Transverse colon (tissue), 4 donors: ENCODE measurements around the gene CMTM7. TPM values are rescaled to one million over a fixed set of nuclear protein-coding genes. Genes with fewer than 3 reads are reported as not detected.
A peak's percentile ranks its signal among the peaks of the same experiment; 100 is the strongest.

ENCODE experiments used
- DNase-seq: peaks from one replicate; pipeline ENCODE4 v3.0.0-alpha.2; 2019
- H3K27ac ChIP-seq, 4 donors: fragments of 200-600 bp; sonication (generic); 2 replicates each; pipeline ENCODE4 v1.5.1; 2016 to 2018; ENCODE audit warnings: inconsistent platforms in 4 of 4
- H3K27me3 ChIP-seq: fragments of 200-600 bp; sonication (generic); 2 replicates; pipeline ENCODE4 v1.5.1; 2017; ENCODE audit warnings: inconsistent platforms
- H3K36me3 ChIP-seq, 4 donors: fragments of 200-600 bp; sonication (generic); 2 replicates each; pipeline ENCODE4 v1.5.1; 2017 to 2019; ENCODE audit warnings: inconsistent platforms in 4 of 4
- H3K4me1 ChIP-seq, 4 donors: fragments of 200-600 bp; sonication (generic); 2 replicates each; pipeline ENCODE4 v1.5.1; 2017 to 2020; ENCODE audit warnings: inconsistent platforms in 4 of 4
- H3K4me3 ChIP-seq, 4 donors: fragments of 200-600 bp; sonication (generic); 1 replicate in 1 of 4; 2 replicates in 3 of 4; pipeline versions ENCODE4 v1.5.1 to v1.6.1; 2017 to 2019; ENCODE audit warnings: inconsistent platforms in 4 of 4
- H3K9me3 ChIP-seq, 2 donors: fragments of 200-600 bp; sonication (generic); 2 replicates each; pipeline ENCODE4 v1.5.1; 2017 to 2019; ENCODE audit warnings: inconsistent platforms in 2 of 2
- CTCF ChIP-seq, 5 experiments: fragments of 200-600 bp in 3 of 5; fragments of 450-650 bp in 2 of 5; sonication (generic) in 3 of 5; IDR thresholded peaks; 1 replicate in 2 of 5; 2 replicates in 3 of 5; pipeline ENCODE4 v1.5.1; 2016 to 2017; ENCODE audit warnings: antibody characterized with exemption in 5 of 5, inconsistent platforms in 3 of 5, mild to moderate bottlenecking in 2 of 5, moderate library complexity in 1 of 5
- EP300 ChIP-seq: sonication (generic); formaldehyde crosslinking; IDR thresholded peaks from one replicate; pipeline ENCODE4 v1.6.1; 2017; ENCODE audit warnings: antibody characterized with exemption, low read depth
- POLR2A ChIP-seq: fragments of 450-650 bp; IDR thresholded peaks from one replicate; pipeline ENCODE4 v1.6.1; 2016; ENCODE audit warnings: antibody characterized with exemption, mild to moderate bottlenecking, moderate library complexity
- POLR2AphosphoS5 ChIP-seq, 3 donors: sonication (generic); formaldehyde crosslinking; IDR thresholded peaks; one replicate each; pipeline ENCODE4 v1.6.1; 2016; ENCODE audit warnings: antibody characterized with exemption in 3 of 3
- WGBS, 2 donors: methylation state at CpG; one replicate each; pipeline ENCODE4 v1.1.5; 2018; ENCODE audit warnings: low coverage in 1 of 2; 5-methylcytosine and 5-hydroxymethylcytosine counted together
- in situ Hi-C, 4 donors: fragments of 200-750 bp; cut with MboI; loops; one replicate each; pipeline versions ENCODE4 v1.15.0 to v1.15.1; 2017; ENCODE audit warnings: low sequenced_read_pairs in 3 of 4, low pct_ligation_motif_present in 1 of 4, low pct_unique_long_range_greater_than_20kb in 1 of 4
- intact Hi-C: fragments of 100-400 bp; cut with DNase I; formaldehyde crosslinking; loops from one replicate; pipeline ENCODE4 v1.15.1; 2023; ENCODE audit warnings: low total_unique reads
- total RNA-seq, 4 donors: library from RNA; depleted of rRNA; stranded (reverse); fragments of >200 nt; gene quantifications; one replicate each; pipeline ENCODE4 v1.1.0, GENCODE V29; 2016

The CMTM7 gene
- total RNA-seq, 4 donors from 2014 or later: 3.4 to 16.0 (median 7.1) TPM

- no peaks in the 10 kb centered on the region for H3K36me3 ChIP-seq
- 56 to 79% methylated on average over 5 to 9 of the region's 9 CpGs for WGBS, 2 donors
- H3K27me3 ChIP-seq: no peaks in the 10 kb centered on the region
- intact Hi-C loops: no loop called here
- H3K27ac ChIP-seq: peak overlapping the region; percentile 50 to 81 (median 66)
- H3K4me3 ChIP-seq: no peak overlapping the region
- in situ Hi-C loops: no loop called here
- H3K4me1 ChIP-seq: peaks cover 29 to 43% (median 36%) of the 10 kb centered on the region in 4 donors
- TF ChIP-seq POLR2A (no peak), POLR2AphosphoS5 (IDR thresholded peaks at IDR 0.05) (no peak), EP300 (no peak), CTCF (IDR thresholded peaks at IDR 0.05) (no peak)
- DNase-seq: no peak
- no peaks in the 10 kb centered on the region for H3K9me3 ChIP-seq
Observed at GRCh38 chr3:32424581-32425250, 33.1 kb downstream of the CMTM7 start.

GRCh38 chr3:32428092-32429068 lies 36.7 kb downstream of the CMTM7 start:
- peaks cover 0 to 9% (median 4%) of the 10 kb centered on the region in 4 donors for H3K4me1 ChIP-seq
- no peak overlapping the region for H3K4me3 ChIP-seq
- intact Hi-C loops (no loop called here), in situ Hi-C loops (no loop called here)
- WGBS, 2 donors: 57 to 71% methylated on average over 5 to 12 of the region's 12 CpGs
- DNase-seq: no peak
- H3K27me3 ChIP-seq: no peaks in the 10 kb centered on the region
- TF ChIP-seq EP300 (no peak), POLR2AphosphoS5 (IDR thresholded peaks at IDR 0.05) (no peak), CTCF (IDR thresholded peaks at IDR 0.05) (no peak), POLR2A (no peak)
- H3K27ac ChIP-seq: peak overlapping the region in 3 of 4 donors; percentile 2 to 51 (median 22)
- no peaks in the 10 kb centered on the region for H3K9me3 ChIP-seq
- no peaks in the 10 kb centered on the region for H3K36me3 ChIP-seq

GRCh38 chr3:32430900-32431299 lies 39.2 kb downstream of the CMTM7 start:
- TF ChIP-seq EP300: no peak
- no peak for TF ChIP-seq POLR2AphosphoS5 (IDR thresholded peaks at IDR 0.05)
- no peak for TF ChIP-seq POLR2A
- TF ChIP-seq CTCF (IDR thresholded peaks at IDR 0.05): no peak
- 69 to 82% methylated on average over 5 of the region's 5 CpGs for WGBS, 2 donors
- Histone ChIP-seq H3K9me3 (no peaks in the 10 kb centered on the region), H3K36me3 (no peaks in the 10 kb centered on the region), H3K27ac (no peak overlapping the region), H3K27me3 (no peaks in the 10 kb centered on the region), H3K4me1 (peaks cover 0 to 3% (median 0%) of the 10 kb centered on the region in 4 donors), H3K4me3 (no peak overlapping the region)
- DNase-seq: no peak
- in situ Hi-C loops: no loop called here
- intact Hi-C loops: no loop called here

- DNase-seq: no peak
- Histone ChIP-seq H3K9me3 (no peaks in the 10 kb centered on the region), H3K4me1 (peaks cover 0 to 9% (median 0%) of the 10 kb centered on the region in 4 donors), H3K4me3 (no peak overlapping the region), H3K27ac (no peak overlapping the region), H3K27me3 (no peaks in the 10 kb centered on the region), H3K36me3 (no peaks in the 10 kb centered on the region)
- TF ChIP-seq POLR2A (no peak), EP300 (no peak), CTCF (IDR thresholded peaks at IDR 0.05) (no peak), POLR2AphosphoS5 (IDR thresholded peaks at IDR 0.05) (no peak)
- intact Hi-C loops: no loop called here
- 88% methylated on average over 3 of the region's 3 CpGs; no CpG with 5 or more reads in 1 of the 2 donors for WGBS, 2 donors
- in situ Hi-C loops: no loop called here
Observed at GRCh38 chr3:32431481-32431880, 39.8 kb downstream of the CMTM7 start.
